GM20000 (cell line): ENCODE results near the gene ARF1.

Experiments
- DNase-seq: peaks from one replicate; pipeline ENCODE4 v3.0.0; 2012; ENCODE audit warnings: low spot score
- CTCF ChIP-seq: IDR thresholded peaks from 2 replicates; pipeline ENCODE4 v1.5.1; 2012; ENCODE audit warnings: mild to moderate bottlenecking, control low read depth; ENCODE audit errors: extremely low read depth, missing control alignments

ARF1 gene

GRCh38 chr1:228066891-228067654 lies 15.4 kb upstream of the ARF1 start:
- DNase-seq = no peak
- TF ChIP-seq CTCF = no peak

GRCh38 chr1:228068359-228068758 lies 14.1 kb upstream of the ARF1 start:
- no peak for TF ChIP-seq CTCF
- no peak for DNase-seq

- no peak for TF ChIP-seq CTCF
- no peak for DNase-seq
Observed at GRCh38 chr1:228070173-228070572, 12.3 kb upstream of the ARF1 start.

- no peak for TF ChIP-seq CTCF
- no peak for DNase-seq
Observed at GRCh38 chr1:228070851-228071250, 11.7 kb upstream of the ARF1 start.

- TF ChIP-seq CTCF = no peak
- no peak for DNase-seq
Observed at GRCh38 chr1:228071839-228072657, 10.5 kb upstream of the ARF1 start.

GRCh38 chr1:228072658-228073043 lies 9.9 kb upstream of the ARF1 start:
- no peak for DNase-seq
- TF ChIP-seq CTCF = no peak

- TF ChIP-seq CTCF = no peak
- DNase-seq = no peak
Observed at GRCh38 chr1:228073061-228073856, 9.2 kb upstream of the ARF1 start.
